Measurements from ENCODE around the gene KIF26A. TPM values are rescaled to one million over a fixed set of nuclear protein-coding genes. Genes with fewer than 3 reads are reported as not detected.

The KIF26A gene
- total RNA-seq (2022; extraction: Qiagen RNA extraction; ENCODE audit: low read depth) = 1.8 to 4.3 TPM (median 3.1 TPM) in 5 replicates

GRCh38 chr14:104138098-104138717 lies at the start of gene KIF26A:
Gene KIF26A, plus strand, starts transcription at chr14:104138587. Its CDS starts 136 bp downstream, at chr14:104138723.

Other genes starting within 250 kb of the KIF26A start
- 0.06 TPM in 1 of 5 replicates, not detected in the others for gene TDRD9, start 210.1 kb upstream of the KIF26A start, total RNA-seq (2022; extraction: Qiagen RNA extraction; ENCODE audit: low read depth)
- gene RD3L, start 196.1 kb upstream of the KIF26A start, total RNA-seq (2022; extraction: Qiagen RNA extraction; ENCODE audit: low read depth) = not detected in 5 replicates
- gene ASPG, start 52.9 kb upstream of the KIF26A start, total RNA-seq (2022; extraction: Qiagen RNA extraction; ENCODE audit: low read depth) = not detected in 5 replicates

All from A549 treated with DMSO at 1 μM for 4 hours (cell line).